ENCODE results near the gene NF2. TPM values are rescaled to one million over a fixed set of nuclear protein-coding genes. Genes with fewer than 3 reads are reported as not detected.

NF2 gene
- total RNA-seq, 1 donor from 2014 or later, result 66.1 TPM

Other genes with a start within 250 kb of the NF2 start
- gene AP1B1, start 215.1 kb upstream of the NF2 start, total RNA-seq, result 84.0 and 89.5 TPM in 2 replicates
- not detected in 2 replicates for gene RFPL1, start 165.1 kb upstream of the NF2 start, total RNA-seq
- 8.4 TPM in 2 replicates for gene NEFH, start 123.4 kb upstream of the NF2 start, total RNA-seq
- 69.0 and 76.2 TPM in 2 replicates for gene THOC5, start 49.9 kb upstream of the NF2 start, total RNA-seq
- gene NIPSNAP1, start 22.5 kb upstream of the NF2 start, total RNA-seq, result 43.7 and 44.7 TPM in 2 replicates
- gene CABP7, start 116.4 kb downstream of the NF2 start, total RNA-seq, result not detected in 2 replicates
- gene ZMAT5, start 163.4 kb downstream of the NF2 start, total RNA-seq, result 28.4 and 28.5 TPM in 2 replicates
- gene UQCR10, start 163.7 kb downstream of the NF2 start, total RNA-seq, result 89.4 and 96.5 TPM in 2 replicates
- gene ASCC2, start 234.6 kb downstream of the NF2 start, total RNA-seq, result 84.5 and 90.9 TPM in 2 replicates

Data from activated T-helper 1 cell treated with anti-CD3 and anti-CD28 coated beads, Interleukin-12 subunit alpha, Interleukin-12 subunit beta, Interleukin-2, Interleukin-4 antibody, amounts not matched to agents 30 ng/mL and 10 ng/mL and 1 ng/mL, durations not matched to agents 14 hours and 24 hours and 36 hours (primary cell).